ENCODE data around the gene PDS5B.

The PDS5B gene

DNA sequence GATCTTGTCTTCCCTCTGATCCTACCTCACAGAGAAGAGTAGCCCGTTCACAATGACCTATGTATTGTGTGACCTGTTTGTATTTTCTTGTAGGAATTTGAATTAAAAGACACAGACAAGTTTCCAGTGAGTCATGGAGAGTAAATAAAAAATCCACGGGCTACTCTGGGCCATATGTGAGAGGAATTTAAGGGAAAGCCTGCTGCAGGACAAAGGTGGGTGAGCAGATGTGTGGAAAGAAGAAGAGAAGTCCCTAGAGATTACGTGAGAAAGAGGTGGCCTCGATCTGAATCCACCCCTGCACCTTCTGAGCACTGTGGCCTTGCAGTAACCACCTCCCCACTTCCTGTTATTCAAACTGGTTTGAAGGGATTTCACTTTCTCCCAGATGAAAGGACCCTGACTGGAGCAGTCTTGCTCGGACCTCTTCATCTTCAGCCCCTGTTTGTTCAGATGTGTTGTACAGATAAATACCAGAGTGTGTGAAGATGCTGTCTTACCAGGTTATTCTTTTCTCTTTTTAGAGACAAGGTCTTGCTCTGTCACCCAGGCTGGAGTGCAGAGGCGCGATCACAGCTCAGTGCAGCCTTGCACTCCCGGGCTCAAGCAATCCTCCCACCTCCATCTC, 205.4 kb downstream of the PDS5B start (continued):
- TF ChIP-seq, protein P1, sequence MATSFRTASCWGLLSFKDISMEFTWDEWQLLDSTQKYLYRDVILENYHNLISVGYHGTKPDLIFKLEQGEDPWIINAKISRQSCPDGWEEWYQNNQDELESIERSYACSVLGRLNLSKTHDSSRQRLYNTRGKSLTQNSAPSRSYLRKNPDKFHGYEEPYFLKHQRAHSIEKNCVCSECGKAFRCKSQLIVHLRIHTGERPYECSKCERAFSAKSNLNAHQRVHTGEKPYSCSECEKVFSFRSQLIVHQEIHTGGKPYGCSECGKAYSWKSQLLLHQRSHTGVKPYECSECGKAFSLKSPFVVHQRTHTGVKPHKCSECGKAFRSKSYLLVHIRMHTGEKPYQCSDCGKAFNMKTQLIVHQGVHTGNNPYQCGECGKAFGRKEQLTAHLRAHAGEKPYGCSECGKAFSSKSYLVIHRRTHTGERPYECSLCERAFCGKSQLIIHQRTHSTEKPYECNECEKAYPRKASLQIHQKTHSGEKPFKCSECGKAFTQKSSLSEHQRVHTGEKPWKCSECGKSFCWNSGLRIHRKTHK (tag by site-specific recombination; IDR thresholded peaks at IDR 0.05) = no peak

DNA sequence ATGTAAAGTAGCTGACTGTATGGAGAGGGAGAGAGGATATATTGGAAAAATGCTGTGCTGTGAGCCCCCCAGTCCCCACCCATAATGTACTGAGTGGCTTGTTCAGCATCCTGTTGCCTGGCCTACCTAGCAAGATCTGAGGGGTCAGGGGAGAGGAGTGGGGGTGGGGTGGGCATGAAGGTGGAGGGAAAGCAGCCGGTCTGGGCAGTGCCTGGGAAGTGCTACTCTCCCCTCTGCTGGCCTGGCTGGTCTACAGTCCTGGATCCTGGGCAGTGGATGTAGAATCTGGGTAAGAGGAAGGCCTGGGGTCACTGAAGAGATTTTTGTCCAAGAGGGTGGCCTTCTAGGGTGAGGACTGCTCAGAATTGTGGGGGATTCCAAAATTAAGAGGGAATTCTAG, 210.5 kb downstream of the PDS5B start:
- no peak overlapping the region for H3K27ac ChIP-seq (ENCODE audit: extremely low read depth, low read depth, low read length)
- H3K9me3 ChIP-seq (ENCODE audit: control insufficient read depth, insufficient read depth, low read depth, low read length) = no peaks in the 10 kb centered on the region
- H3K4me1 ChIP-seq (ENCODE audit: control insufficient read depth, insufficient read depth, low read length) = no peaks in the 10 kb centered on the region
- ChIA-PET POLR2A (no interaction called here), CTCF (no interaction called here)
- no peak overlapping the region for H3K4me3 ChIP-seq (ENCODE audit: low read depth, low read length)
- H3K36me3 ChIP-seq (ENCODE audit: control insufficient read depth in 2 of 2, insufficient read depth in 1 of 2, low read length in 2 of 2) = no peaks in the 10 kb centered on the region
- TF ChIP-seq ZBTB11 (tag by site-specific recombination; conservative IDR thresholded peaks at IDR 0.05; ENCODE audit: low read depth) (no peak), ZBTB21 (tag by site-specific recombination; IDR thresholded peaks at IDR 0.05) (no peak), SP7 (tag by site-specific recombination; IDR thresholded peaks at IDR 0.05) (no peak), HOXA7 (CRISPR knock-in tag; IDR thresholded peaks at IDR 0.05; ENCODE audit: borderline replicate concordance) (no peak), ZNF830 (tag by site-specific recombination; IDR thresholded peaks at IDR 0.05; ENCODE audit: low read depth) (no peak)

- ChIA-PET POLR2A (no interaction called here), CTCF (no interaction called here)
- Histone ChIP-seq H3K36me3 (ENCODE audit: control insufficient read depth in 2 of 2, insufficient read depth in 1 of 2, low read length in 2 of 2) (no peaks in the 10 kb centered on the region), H3K4me1 (ENCODE audit: control insufficient read depth, insufficient read depth, low read length) (no peaks in the 10 kb centered on the region), H3K27ac (ENCODE audit: extremely low read depth, low read depth, low read length) (no peak overlapping the region), H3K4me3 (ENCODE audit: low read depth, low read length) (no peak overlapping the region), H3K9me3 (ENCODE audit: control insufficient read depth, insufficient read depth, low read depth, low read length) (no peaks in the 10 kb centered on the region)
- TF ChIP-seq ZIC2 (tag by site-specific recombination; IDR thresholded peaks at IDR 0.05) (no peak), ZBTB20 (tag by site-specific recombination; IDR thresholded peaks at IDR 0.05) (no peak), ZNF501 (tag by site-specific recombination; IDR thresholded peaks at IDR 0.05) (no peak), HOXD13 (CRISPR knock-in tag; IDR thresholded peaks at IDR 0.05; ENCODE audit: borderline replicate concordance) (no peak), ZNF266 (tag by site-specific recombination; IDR thresholded peaks at IDR 0.05; ENCODE audit: low read depth) (no peak), ZNF664 (tag by site-specific recombination; IDR thresholded peaks at IDR 0.05) (no peak), ZNF473 (tag by site-specific recombination; IDR thresholded peaks at IDR 0.05) (no peak), ZNF404 (tag by site-specific recombination; IDR thresholded peaks at IDR 0.05) (no peak), ZFP41 (tag by site-specific recombination; IDR thresholded peaks at IDR 0.05; ENCODE audit: borderline replicate concordance) (no peak), KLF7 (tag by site-specific recombination; IDR thresholded peaks at IDR 0.05; ENCODE audit: borderline replicate concordance) (no peak), GLIS1 (tag by site-specific recombination; IDR thresholded peaks at IDR 0.05) (no peak), BCL11A (tag by site-specific recombination; IDR thresholded peaks at IDR 0.05; ENCODE audit: low read depth) (no peak), ZBTB1 (tag by site-specific recombination; IDR thresholded peaks at IDR 0.05) (no peak)
- TF ChIP-seq, protein P2, sequence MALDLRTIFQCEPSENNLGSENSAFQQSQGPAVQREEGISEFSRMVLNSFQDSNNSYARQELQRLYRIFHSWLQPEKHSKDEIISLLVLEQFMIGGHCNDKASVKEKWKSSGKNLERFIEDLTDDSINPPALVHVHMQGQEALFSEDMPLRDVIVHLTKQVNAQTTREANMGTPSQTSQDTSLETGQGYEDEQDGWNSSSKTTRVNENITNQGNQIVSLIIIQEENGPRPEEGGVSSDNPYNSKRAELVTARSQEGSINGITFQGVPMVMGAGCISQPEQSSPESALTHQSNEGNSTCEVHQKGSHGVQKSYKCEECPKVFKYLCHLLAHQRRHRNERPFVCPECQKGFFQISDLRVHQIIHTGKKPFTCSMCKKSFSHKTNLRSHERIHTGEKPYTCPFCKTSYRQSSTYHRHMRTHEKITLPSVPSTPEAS (tag by site-specific recombination; IDR thresholded peaks at IDR 0.05) = no peak
- TF ChIP-seq, protein P3, sequence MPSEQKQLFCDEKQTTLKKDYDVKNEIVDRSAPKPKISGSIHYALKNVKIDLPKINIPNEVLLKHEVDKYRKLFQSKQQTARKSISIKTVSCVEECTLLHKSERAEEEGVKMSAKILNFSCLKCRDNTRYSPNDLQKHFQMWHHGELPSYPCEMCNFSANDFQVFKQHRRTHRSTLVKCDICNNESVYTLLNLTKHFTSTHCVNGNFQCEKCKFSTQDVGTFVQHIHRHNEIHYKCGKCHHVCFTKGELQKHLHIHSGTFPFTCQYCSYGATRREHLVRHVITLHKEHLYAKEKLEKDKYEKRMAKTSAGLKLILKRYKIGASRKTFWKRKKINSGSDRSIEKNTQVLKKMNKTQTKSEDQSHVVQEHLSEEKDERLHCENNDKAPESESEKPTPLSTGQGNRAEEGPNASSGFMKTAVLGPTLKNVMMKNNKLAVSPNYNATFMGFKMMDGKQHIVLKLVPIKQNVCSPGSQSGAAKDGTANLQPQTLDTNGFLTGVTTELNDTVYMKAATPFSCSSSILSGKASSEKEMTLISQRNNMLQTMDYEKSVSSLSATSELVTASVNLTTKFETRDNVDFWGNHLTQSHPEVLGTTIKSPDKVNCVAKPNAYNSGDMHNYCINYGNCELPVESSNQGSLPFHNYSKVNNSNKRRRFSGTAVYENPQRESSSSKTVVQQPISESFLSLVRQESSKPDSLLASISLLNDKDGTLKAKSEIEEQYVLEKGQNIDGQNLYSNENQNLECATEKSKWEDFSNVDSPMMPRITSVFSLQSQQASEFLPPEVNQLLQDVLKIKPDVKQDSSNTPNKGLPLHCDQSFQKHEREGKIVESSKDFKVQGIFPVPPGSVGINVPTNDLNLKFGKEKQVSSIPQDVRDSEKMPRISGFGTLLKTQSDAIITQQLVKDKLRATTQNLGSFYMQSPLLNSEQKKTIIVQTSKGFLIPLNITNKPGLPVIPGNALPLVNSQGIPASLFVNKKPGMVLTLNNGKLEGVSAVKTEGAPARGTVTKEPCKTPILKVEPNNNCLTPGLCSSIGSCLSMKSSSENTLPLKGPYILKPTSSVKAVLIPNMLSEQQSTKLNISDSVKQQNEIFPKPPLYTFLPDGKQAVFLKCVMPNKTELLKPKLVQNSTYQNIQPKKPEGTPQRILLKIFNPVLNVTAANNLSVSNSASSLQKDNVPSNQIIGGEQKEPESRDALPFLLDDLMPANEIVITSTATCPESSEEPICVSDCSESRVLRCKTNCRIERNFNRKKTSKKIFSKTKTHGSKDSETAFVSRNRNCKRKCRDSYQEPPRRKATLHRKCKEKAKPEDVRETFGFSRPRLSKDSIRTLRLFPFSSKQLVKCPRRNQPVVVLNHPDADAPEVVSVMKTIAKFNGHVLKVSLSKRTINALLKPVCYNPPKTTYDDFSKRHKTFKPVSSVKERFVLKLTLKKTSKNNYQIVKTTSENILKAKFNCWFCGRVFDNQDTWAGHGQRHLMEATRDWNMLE (tag by site-specific recombination; conservative IDR thresholded peaks at IDR 0.05; ENCODE audit: low read depth) = no peak
Measured at GRCh38 chr13:32802159-32802558, 215.9 kb downstream of the PDS5B start.

All from HEK293 (cell line).